ENCODE results near the gene NDOR1.
"Not testable (repeated sequence)": the region's sequence is repeated elsewhere in the genome, so short reads cannot be mapped to it uniquely, and the experiment has no call there.

Gene NDOR1

GRCh38 chr9:137233143-137233980, 27.9 kb downstream of the NDOR1 start:
- DNase-seq, result peak; percentile 56

GRCh38 chr9:137234055-137234697, 28.7 kb downstream of the NDOR1 start:
- DNase-seq, result peak; percentile 37

- no peak for DNase-seq
Observed at GRCh38 chr9:137234758-137235423, 29.4 kb downstream of the NDOR1 start.

- no peak for DNase-seq
Observed at GRCh38 chr9:137235424-137236237, 30.1 kb downstream of the NDOR1 start.

GRCh38 chr9:137236238-137236935, 30.9 kb downstream of the NDOR1 start:
- peak; percentile 92 for DNase-seq

GRCh38 chr9:137236936-137237421, 31.5 kb downstream of the NDOR1 start:
- DNase-seq, result no peak

GRCh38 chr9:137237759-137238726, 32.5 kb downstream of the NDOR1 start:
- peak; percentile 77 for DNase-seq

GRCh38 chr9:137239541-137240200, 34.2 kb downstream of the NDOR1 start:
- DNase-seq, result not testable (repeated sequence)

GRCh38 chr9:137240318-137240840, 34.9 kb downstream of the NDOR1 start:
- peak; percentile 92 for DNase-seq

- peak; percentile 100 for DNase-seq
Observed at GRCh38 chr9:137240841-137241489, 35.5 kb downstream of the NDOR1 start, which contains the start of gene TUBB4B. Gene TUBB4B (plus strand): TSS chr9:137241287. CDS start chr9:137241361, 74 bp downstream.

GRCh38 chr9:137241490-137242268, 36.2 kb downstream of the NDOR1 start:
- DNase-seq, result peak; percentile 70

- no peak for DNase-seq
Observed at GRCh38 chr9:137242269-137243203, 37.0 kb downstream of the NDOR1 start.

- not testable (repeated sequence) for DNase-seq
Observed at GRCh38 chr9:137243266-137243625, 37.7 kb downstream of the NDOR1 start.

GRCh38 chr9:137243626-137244485, 38.4 kb downstream of the NDOR1 start:
- no peak for DNase-seq

- DNase-seq, result no peak
Observed at GRCh38 chr9:137244486-137245449, 39.3 kb downstream of the NDOR1 start.
